NCI-H748 (cell line): ENCODE results near the gene DLST.

ENCODE experiments used
- DNase-seq: peaks from one replicate; lab custom pipeline; 2025; ENCODE audit not compliant: unreplicated experiment; lab: John Stamatoyannopoulos, UW

The DLST gene

GRCh38 chr14:74860899-74861733 lies 20.6 kb upstream of the DLST start:
- peak; percentile 82 for DNase-seq

- DNase-seq, result no peak
These were observed 20.0 kb upstream of the DLST start for GRCh38 chr14:74861734-74862090.

DNA sequence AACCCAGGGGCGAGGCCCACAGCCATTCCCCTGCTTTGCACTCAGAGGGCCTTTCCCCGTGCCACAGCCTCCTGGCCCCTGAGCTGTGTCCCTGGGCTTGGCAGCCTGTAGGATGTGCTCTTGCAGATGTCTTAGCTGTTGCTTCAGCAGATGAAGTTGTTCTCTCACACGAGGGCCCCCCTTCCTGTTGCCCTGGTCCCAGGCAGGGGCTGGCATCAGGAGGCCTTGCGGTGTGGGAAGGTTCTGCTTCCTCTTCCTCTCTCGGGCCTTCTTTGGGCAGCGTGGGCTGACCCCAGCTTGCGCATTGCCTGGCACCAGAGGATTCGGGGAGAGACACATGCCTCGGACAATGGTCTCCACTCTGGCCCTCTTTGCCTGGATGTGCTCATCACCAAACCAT lies 18.4 kb upstream of the DLST start:
- no peak for DNase-seq

DNA sequence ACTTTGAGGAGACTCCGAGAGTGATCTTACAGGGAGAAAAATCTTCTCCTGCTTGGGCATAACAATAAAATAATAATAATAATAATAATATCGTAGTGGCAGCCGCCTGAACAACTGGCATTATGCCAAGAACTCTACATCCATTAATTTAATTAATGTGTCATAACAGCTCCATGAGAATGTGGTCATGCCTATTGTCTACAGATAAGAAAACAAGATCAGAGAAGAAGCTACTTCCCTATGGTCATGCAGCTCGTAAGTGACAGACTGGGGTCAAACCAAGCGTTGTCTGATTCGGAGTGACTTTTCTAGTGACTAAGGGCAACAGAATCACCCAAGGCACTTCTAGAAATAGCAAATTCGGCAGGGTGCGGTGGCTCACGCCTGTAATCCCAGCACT lies 17.5 kb upstream of the DLST start:
- no peak for DNase-seq

DNA sequence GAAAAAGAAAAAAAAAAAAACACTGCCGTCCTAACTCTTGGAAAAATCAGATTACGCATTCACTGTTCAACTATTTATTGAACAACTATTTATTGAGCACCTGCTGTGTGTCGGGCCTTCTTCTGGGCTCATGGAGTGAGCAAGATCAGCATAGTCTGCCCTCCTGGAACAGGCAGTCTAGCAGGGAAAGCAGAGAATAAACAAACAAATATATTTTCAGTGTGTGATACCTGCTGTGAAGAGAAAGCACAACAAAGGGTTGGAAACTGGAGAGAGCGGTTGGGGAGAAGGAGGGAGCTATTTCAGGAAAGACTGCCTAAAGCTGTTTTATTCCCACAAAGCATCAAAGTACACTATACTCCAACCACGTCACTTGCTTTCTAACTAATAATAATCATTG lies 16.6 kb upstream of the DLST start:
- DNase-seq, result no peak

GRCh38 chr14:74866708-74867389 lies 14.9 kb upstream of the DLST start:
- no peak for DNase-seq

- no peak for DNase-seq
These were observed 14.0 kb upstream of the DLST start for GRCh38 chr14:74867673-74868072.

- no peak for DNase-seq
These were observed 13.0 kb upstream of the DLST start for GRCh38 chr14:74868739-74869138.

- DNase-seq, result no peak
These were observed 9.9 kb upstream of the DLST start for GRCh38 chr14:74871819-74872218.

GRCh38 chr14:74875204-74875603 lies 6.5 kb upstream of the DLST start:
- no peak for DNase-seq

DNA sequence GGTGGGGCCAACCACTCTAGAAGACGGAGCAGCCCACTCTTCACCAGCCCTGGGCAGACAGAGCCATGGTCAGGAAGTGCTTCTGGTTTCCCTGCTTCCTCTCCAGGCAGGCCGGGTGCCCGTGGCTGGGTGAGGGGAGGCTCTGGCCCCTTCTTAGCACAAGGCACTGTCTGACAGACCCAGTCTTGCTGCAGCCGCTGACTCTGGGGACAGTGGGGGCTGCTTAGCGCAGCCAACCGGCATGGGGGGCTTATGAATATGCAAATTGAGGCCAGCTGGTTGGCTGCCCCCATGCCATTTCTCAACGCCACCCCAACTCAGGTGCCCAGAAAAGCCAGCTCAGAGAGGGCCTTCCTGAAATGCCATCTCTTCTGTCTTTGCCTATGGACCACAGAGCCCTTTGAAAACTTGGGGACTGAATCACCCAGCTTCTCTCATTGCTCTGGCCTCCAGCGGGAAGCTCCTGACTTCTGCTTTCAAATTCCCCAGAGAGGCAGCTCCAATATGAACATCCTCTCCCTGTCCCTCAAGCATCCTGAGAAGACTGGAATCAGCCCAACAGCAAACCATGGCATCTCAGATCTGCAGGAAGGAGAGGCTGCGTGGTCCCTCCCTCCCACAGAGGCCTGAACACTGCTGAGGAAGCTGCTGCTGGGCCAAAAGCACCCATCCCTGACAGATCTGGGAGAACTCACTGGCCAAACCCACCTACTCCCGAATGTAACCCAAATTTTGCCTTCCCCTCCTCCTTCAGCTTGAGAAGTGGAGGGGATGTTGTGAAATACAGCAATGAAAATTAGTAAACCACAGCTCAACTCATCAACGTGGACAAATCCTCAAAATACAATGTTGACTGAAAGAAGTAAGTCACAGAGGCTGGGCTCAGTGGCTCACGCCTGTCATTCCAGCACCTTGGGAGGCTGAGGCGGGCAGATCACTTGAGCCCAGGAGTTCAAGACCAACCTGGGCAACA lies 5.5 kb upstream of the DLST start, which contains the start of gene PROX2:
PROX2 (minus strand) TSS at position 205 of the 973 bp plus-strand sequence. CDS start 12,311 bp downstream, outside the sequence.
- no peak for DNase-seq

GRCh38 chr14:74879427-74880182 lies 2.1 kb upstream of the DLST start:
- no peak for DNase-seq

DNA sequence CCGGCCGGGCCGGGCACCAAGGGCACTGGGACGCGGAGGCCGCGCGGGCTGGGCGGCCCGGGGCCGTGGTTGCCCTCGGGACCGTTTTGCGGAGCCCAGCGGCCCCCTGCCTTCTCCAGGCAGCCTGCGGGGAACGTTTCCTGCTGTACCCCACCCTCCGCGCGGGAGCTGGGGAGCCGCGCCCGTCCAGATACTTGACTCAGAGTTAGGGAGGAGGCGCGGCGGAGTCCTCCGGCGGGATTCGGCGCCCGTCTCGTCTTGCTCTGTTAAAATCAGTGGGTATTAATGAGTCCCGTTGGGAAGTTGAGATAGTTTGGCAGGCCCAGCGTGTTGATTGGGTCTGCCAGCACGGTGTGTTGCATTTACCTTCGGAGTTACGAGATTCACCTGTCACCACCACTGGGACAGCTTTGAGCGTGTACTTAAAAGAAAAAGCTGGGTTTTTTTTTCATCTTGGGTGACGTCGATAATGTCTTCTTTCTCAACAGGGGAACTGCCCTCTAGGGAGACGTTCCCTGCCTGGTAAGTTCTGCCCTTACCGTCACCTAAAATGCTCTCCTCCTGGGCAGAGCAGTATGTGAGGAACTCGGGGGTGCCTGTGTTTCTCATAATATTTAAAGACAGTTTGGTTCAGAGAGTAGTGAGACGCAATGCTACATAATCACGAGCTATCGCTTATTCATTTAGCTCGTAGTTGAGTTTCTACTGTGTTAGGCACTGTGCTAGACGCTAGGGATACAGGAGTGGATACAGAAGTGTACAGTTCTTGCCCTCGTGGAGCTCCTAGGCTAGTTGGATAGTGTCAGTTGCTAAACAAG lies 596 bp downstream of the DLST start:
- peak; percentile 49 for DNase-seq

DNA sequence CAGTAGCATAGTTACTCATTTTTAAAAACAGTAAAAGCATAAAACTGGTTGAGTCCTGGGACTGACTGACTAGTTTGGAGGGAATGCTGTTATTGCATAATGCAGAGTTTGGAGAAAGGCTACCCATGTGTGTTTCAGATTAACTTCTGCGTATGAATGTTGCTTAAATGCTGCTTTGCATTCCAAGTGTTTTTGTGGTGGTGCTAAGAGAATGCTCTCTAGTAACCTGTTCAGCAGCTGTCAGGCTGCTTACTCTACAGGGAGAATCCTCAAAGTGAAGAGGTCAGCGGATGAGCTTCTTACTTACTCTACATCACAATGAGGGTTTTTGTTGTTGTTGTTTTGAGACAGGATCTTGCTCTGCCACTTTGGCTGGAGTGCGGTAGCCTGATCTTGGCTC lies 4.3 kb downstream of the DLST start:
- no peak for DNase-seq

DNA sequence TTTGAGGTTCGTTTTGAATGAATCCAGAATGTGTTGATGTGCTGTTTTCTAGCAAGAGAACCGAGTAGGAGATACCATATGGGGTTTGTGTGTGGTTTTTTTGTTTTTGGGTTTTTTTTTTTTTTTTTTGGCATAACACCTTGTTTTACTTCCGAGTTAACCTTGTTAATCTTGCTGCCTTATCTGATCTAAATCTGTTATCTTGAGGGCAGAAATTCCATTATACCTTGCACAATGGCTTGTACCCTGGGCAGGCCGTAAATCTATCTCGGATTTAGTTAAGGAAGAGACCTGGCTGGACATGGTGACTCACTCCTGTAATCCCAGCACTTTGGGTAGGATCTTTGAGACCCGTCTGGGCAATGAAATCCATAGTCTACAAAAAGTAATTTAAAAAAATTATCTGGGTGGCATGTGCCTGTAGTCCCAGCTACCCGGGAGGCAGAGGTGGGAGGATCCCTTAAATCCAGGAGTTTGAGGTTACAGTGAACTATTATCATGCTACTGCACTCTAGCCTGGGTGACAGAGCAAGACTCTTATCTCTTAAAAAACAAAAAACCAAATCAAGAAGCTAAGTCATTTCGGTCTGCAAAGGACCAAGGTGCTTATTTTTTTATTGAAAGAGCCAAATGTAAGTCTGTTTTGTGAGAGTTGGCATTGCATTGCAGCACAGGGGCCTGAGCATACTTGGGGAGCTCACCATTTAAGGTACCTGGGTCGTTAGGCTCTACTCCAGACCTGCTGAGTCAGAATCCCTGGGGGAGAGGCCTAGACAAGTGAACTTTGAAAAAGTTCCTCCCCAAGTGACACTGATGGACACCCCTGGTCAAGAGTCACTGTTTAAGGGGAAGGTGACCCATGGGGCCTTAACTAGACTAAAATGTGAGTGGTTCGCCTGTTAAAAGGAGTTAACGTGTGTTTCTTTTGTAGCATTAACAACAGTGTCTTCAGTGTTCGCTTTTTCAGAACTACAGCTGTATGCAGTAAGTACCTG lies 6.7 kb downstream of the DLST start:
- no peak for DNase-seq

- DNase-seq, result no peak
These were observed 8.5 kb downstream of the DLST start for GRCh38 chr14:74890262-74890661.

DNA sequence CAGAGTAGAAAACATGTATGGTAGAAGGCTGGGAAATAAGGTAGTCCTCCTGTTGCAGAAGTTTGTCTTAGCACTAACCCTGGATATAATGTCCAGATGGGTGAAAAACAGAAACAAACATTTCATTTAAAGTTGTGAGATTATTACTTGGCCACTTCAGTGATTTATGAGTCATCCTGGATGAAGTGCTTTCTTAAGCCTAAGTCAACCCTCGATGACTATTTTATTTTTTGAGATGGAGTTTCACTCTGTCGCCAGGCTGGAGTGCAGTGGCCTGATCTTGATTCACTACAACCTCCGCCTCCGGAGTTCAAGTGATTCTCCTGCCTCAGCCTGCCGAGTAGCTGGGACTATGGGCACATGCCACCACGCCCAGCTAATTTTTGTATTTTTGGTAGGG lies 10.2 kb downstream of the DLST start:
- no peak for DNase-seq

DNA sequence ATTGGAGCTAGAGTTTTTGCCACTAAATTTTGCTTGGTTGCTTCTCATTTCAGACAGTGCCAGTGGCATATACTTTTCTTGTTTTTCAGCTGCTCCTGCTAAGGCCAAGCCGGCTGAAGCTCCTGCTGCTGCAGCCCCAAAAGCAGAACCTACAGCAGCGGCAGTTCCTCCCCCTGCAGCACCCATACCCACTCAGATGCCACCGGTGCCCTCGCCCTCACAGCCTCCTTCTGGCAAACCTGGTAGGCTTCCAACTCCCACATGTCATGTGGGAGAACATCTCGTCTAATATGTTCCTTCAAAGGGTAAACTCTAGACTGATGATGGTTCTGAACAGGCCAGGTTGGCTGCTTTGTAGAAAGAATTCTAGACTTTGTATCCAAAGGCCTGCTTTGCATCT lies 11.0 kb downstream of the DLST start:
- DNase-seq, result no peak
